Measurements from ENCODE around the gene SCO2. TPM values are rescaled to one million over a fixed set of nuclear protein-coding genes. Genes with fewer than 3 reads are reported as not detected.
A peak's percentile ranks its signal among the peaks of the same experiment; 100 is the strongest.

SCO2 gene
- total and polyA plus RNA-seq, 9 of the 15 experiments (the other 6 are each of a cell fraction or from before 2014, with no cell fraction given): 0.34 to 4.0 (median 1.1) TPM; not detected in 3

DNA sequence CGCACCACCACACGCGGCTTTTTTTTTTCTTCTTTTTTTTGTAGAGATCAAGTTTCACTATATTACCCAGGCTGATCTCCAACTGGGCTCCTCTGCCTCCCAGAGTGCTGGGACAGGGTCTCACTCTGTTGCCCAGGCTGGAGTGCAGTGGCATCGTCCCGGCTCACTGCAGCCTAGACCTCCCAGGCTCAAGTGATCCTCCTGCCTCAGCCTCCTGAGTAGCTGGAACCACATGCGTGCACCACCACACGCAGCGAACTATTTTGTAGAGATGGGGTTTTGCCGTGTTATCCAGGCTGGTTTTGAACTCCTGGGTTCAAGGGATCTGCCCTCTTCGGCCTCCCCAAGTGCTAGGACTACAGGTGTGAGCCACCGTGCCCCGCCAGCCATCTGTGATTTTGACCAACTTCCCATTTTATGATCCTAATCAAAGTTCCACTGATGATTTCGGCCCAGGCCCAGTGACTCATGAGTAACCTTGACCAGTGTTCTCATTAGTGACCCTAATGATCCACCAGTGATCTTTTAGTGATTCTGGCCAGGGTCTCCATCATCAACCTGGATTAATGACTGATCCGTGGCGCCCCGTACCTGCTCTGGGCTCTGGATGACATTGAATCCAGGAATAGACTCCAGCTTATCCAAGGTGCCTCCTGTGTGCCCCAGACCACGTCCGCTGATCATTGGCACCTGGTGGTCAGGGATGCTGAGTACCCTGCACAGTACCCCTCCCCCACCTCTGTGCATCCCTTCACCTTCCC lies 2.7 kb upstream of the SCO2 start (continued):
- TF ChIP-seq, protein P1, sequence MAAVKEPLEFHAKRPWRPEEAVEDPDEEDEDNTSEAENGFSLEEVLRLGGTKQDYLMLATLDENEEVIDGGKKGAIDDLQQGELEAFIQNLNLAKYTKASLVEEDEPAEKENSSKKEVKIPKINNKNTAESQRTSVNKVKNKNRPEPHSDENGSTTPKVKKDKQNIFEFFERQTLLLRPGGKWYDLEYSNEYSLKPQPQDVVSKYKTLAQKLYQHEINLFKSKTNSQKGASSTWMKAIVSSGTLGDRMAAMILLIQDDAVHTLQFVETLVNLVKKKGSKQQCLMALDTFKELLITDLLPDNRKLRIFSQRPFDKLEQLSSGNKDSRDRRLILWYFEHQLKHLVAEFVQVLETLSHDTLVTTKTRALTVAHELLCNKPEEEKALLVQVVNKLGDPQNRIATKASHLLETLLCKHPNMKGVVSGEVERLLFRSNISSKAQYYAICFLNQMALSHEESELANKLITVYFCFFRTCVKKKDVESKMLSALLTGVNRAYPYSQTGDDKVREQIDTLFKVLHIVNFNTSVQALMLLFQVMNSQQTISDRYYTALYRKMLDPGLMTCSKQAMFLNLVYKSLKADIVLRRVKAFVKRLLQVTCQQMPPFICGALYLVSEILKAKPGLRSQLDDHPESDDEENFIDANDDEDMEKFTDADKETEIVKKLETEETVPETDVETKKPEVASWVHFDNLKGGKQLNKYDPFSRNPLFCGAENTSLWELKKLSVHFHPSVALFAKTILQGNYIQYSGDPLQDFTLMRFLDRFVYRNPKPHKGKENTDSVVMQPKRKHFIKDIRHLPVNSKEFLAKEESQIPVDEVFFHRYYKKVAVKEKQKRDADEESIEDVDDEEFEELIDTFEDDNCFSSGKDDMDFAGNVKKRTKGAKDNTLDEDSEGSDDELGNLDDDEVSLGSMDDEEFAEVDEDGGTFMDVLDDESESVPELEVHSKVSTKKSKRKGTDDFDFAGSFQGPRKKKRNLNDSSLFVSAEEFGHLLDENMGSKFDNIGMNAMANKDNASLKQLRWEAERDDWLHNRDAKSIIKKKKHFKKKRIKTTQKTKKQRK (IDR thresholded peaks at IDR 0.05; ENCODE audit: borderline replicate concordance, low read depth, low read length): no peak

DNA sequence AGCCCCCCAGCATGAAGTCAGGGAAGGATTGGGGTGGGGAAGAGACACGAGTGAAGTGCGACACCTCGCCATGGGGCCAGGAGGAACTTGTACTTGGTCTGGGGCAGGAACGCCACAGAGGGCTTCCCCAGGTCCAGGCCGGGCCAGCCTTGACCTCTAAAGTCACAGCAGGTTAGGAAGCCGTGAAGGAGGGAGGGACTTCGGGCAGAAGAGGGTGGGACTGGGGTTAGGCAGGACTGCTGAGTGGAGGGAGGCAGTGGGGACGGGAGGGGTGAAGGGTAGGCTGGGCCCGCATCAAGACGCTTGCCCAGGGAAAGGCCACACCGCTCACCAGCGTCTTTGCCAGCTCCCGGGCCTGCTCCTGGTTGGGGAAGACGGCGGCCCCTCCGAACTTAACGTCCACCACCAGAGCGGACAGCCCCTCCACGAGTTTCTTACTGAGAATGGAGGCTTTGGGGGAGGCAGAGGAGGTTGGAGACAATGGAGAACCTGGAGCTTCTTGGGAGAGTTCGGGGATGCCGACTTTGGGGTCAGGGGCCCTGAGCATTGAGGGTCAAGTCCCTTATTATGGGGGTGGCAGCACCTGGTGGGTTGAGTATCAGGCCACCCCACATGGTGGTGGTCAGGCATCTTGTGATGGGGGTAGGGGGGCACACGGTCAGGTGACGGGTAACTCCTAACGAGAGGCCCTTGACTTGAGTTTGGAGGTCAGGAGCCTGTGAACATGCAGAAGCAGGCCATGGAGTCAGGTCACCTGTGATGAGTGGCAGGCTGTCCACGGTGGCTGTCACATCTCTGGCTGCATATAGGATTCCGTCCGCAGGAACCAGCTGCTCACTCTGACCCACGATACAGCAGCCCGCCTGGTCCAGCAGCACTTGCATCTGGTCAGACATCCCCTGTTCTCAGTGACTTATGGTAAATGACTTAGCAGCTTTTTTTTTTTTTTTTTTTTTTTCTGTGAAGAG lies 1.7 kb upstream of the SCO2 start:
- ChIA-PET POLR2A (interaction anchor here (0.6 to 2.3 kb wide), 5 partner anchors 13 to 36 kb away, joined by 3 to 8 read pairs (median 5); partner anchors contain the start of genes LMF2, NCAPH2 and SYCE3), CTCF (ENCODE audit: low intra/inter-chr PET ratio) (no interaction called here)
- Histone ChIP-seq H3K27me3 (ENCODE audit: control insufficient read depth in 2 of 2, insufficient read depth in 2 of 2, low read length in 2 of 2) (no peaks in the 10 kb centered on the region), H4K20me1 (replicated peaks; ENCODE audit: control insufficient read depth, insufficient read depth, low read length) (peaks cover 12% of the 10 kb centered on the region; the same call in 1 of the 2 replicates), H3K4me3 (peak overlapping the region; percentile 71), H3K9ac (ENCODE audit: insufficient read depth in 1 of 2, low read depth in 2 of 2, low read length in 2 of 2) (peak overlapping the region; percentile 86 to 96), H2AFZ (ENCODE audit: low read depth, low read length) (peak overlapping the region; percentile 77), H3K9me1 (ENCODE audit: control insufficient read depth, insufficient read depth, low read length) (no peaks in the 10 kb centered on the region), H3K4me1 (replicated peaks in 1 of 2; ENCODE audit: control insufficient read depth in 2 of 2, insufficient read depth in 2 of 2, low read length in 2 of 2) (peaks cover 8 to 81% of the 10 kb centered on the region in 2 experiments; a peak in 4 of 5 replicates), H3K27ac (ENCODE audit: extremely low read depth, low read depth, low read length) (peak overlapping the region; percentile 89), H3K9me3 (replicated peaks; ENCODE audit: control insufficient read depth, insufficient read depth, low read depth, low read length) (0 out of 2 replicates have a peak, but pooled peaks cover 2% of the 10 kb centered on the region), H3K36me3 (ENCODE audit: control insufficient read depth, insufficient read depth, low read length) (peaks cover 26% of the 10 kb centered on the region; the same call in 1 of the 3 replicates), H3K79me2 (ENCODE audit: control insufficient read depth, insufficient read depth, low read length) (peaks cover 34% of the 10 kb centered on the region), H3K4me2 (ENCODE audit: insufficient read depth, low read length) (peak overlapping the region; percentile 88)
- ATAC-seq (peak; percentile 69), FAIRE-seq (peak; percentile 74), DNase-seq (ENCODE audit: extremely low read depth in 1 of 4, low spot score in 3 of 4) (peak; percentile 64 to 81 (median 70))
- 45% methylated on average over 17 of the region's 29 CpGs for WGBS (ENCODE audit: insufficient coverage, low coverage, missing lambda C conversion rate)
- BruUV-seq (replicated peaks): TSS peak; percentile 45
- intact Hi-C loops (cut with micrococcal nuclease): loop anchor here (1.0 to 5.0 kb wide), 2 partner anchors 7 to 35 kb away; partner anchors contain the start of gene SYCE3
- in situ Hi-C loops (cut with MboI): no loop called here
- TF ChIP-seq TBL1XR1 (IDR thresholded peaks at IDR 0.05; ENCODE audit: low read length in 2 of 2): no peak
- no peak for TF ChIP-seq NR2C2 (CRISPR knock-in tag; IDR thresholded peaks at IDR 0.05)
- TF ChIP-seq NR2C2 (tag; IDR thresholded peaks at IDR 0.05): peak; percentile 68
- TF ChIP-seq, protein P2, sequence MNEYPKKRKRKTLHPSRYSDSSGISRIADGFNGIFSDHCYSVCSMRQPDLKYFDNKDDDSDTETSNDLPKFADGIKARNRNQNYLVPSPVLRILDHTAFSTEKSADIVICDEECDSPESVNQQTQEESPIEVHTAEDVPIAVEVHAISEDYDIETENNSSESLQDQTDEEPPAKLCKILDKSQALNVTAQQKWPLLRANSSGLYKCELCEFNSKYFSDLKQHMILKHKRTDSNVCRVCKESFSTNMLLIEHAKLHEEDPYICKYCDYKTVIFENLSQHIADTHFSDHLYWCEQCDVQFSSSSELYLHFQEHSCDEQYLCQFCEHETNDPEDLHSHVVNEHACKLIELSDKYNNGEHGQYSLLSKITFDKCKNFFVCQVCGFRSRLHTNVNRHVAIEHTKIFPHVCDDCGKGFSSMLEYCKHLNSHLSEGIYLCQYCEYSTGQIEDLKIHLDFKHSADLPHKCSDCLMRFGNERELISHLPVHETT (CRISPR knock-in tag; conservative IDR thresholded peaks at IDR 0.05 in 1 of 2, IDR thresholded peaks at IDR 0.05 in 1 of 2): 0 out of 4 replicates have a peak, but pooled peaks of 1 of the 2 experiments have one; percentile 10
- TF ChIP-seq XRCC4 (IDR thresholded peaks at IDR 0.05; ENCODE audit: extremely low read depth, insufficient read depth, insufficient read length): no peak
- TF ChIP-seq ZC3H4 (CRISPR knock-in tag; IDR thresholded peaks at IDR 0.05; ENCODE audit: borderline replicate concordance): 0 out of 2 replicates have a peak, but pooled peaks have one; percentile 49
- no peak for TF ChIP-seq HCFC1 (IDR thresholded peaks at IDR 0.05; ENCODE audit: low read depth, low read length)
- no peak for TF ChIP-seq TBP (optimal IDR thresholded peaks at IDR 0.05; ENCODE audit: low read depth, low read length)
- TF ChIP-seq ZNF197 (CRISPR knock-in tag; IDR thresholded peaks at IDR 0.05; ENCODE audit: low read depth): no peak
